Osteocyte (in vitro differentiated cells): Measurements from ENCODE around the gene TMEM106B. TPM values are rescaled to one million over a fixed set of nuclear protein-coding genes. Genes with fewer than 3 reads are reported as not detected.
"Not testable (repeated sequence)": the region's sequence is repeated elsewhere in the genome, so short reads cannot be mapped to it uniquely, and the experiment has no call there.

Experiments used
- DNase-seq: peaks from one replicate; pipeline ENCODE4 v3.0.0; 2021; ENCODE audit warnings: mixed read lengths; ENCODE audit not compliant: unreplicated experiment; ENCODE audit errors: extremely low spot score
- H3K27ac Mint-ChIP-seq: one replicate; pipeline ENCODE4 v1.8.0; 2021; ENCODE audit warnings: mild to moderate bottlenecking, mixed read lengths; ENCODE audit not compliant: unreplicated experiment
- H3K27me3 Mint-ChIP-seq: one replicate; pipeline ENCODE4 v1.8.0; 2021; ENCODE audit warnings: mixed read lengths; ENCODE audit not compliant: unreplicated experiment
- H3K36me3 Mint-ChIP-seq: one replicate; pipeline ENCODE4 v1.8.0; 2021; ENCODE audit warnings: mixed read lengths; ENCODE audit not compliant: unreplicated experiment
- H3K4me1 Mint-ChIP-seq: one replicate; pipeline ENCODE4 v1.8.0; 2021; ENCODE audit warnings: mixed read lengths; ENCODE audit not compliant: unreplicated experiment
- H3K4me3 Mint-ChIP-seq: one replicate; pipeline ENCODE4 v1.8.0; 2021; ENCODE audit warnings: mild to moderate bottlenecking, moderate library complexity, mixed read lengths; ENCODE audit not compliant: unreplicated experiment
- H3K9me3 Mint-ChIP-seq: one replicate; pipeline ENCODE4 v1.8.0; 2021; ENCODE audit warnings: mixed read lengths; ENCODE audit not compliant: unreplicated experiment
- total RNA-seq: library from RNA; stranded (reverse); gene quantifications from 2 replicates; pipeline ENCODE4 v1.2.1, GENCODE V29; 2021
- TF ChIP-seq, protein P1 (sequence below): fragments of 200-600 bp; sonication (generic); IDR thresholded peaks from 2 replicates; pipeline ENCODE4 v1.5.0; 2021; ENCODE audit warnings: antibody characterized with exemption, mild to moderate bottlenecking, moderate library complexity

Gene TMEM106B
- total RNA-seq, 1 donor from 2014 or later, result 61.7 TPM

GRCh38 chr7:12220389-12221046 lies 9.4 kb downstream of the TMEM106B start:
- Mint-ChIP-seq H3K4me3 (no peak overlapping the region), H3K9me3 (no peaks in the 10 kb centered on the region), H3K27ac (no peak overlapping the region), H3K36me3 (peaks cover 62% of the 10 kb centered on the region), H3K27me3 (no peaks in the 10 kb centered on the region), H3K4me1 (no peaks in the 10 kb centered on the region)
- TF ChIP-seq, protein P1, sequence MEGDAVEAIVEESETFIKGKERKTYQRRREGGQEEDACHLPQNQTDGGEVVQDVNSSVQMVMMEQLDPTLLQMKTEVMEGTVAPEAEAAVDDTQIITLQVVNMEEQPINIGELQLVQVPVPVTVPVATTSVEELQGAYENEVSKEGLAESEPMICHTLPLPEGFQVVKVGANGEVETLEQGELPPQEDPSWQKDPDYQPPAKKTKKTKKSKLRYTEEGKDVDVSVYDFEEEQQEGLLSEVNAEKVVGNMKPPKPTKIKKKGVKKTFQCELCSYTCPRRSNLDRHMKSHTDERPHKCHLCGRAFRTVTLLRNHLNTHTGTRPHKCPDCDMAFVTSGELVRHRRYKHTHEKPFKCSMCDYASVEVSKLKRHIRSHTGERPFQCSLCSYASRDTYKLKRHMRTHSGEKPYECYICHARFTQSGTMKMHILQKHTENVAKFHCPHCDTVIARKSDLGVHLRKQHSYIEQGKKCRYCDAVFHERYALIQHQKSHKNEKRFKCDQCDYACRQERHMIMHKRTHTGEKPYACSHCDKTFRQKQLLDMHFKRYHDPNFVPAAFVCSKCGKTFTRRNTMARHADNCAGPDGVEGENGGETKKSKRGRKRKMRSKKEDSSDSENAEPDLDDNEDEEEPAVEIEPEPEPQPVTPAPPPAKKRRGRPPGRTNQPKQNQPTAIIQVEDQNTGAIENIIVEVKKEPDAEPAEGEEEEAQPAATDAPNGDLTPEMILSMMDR, result no peak
- DNase-seq, result no peak

GRCh38 chr7:12221414-12221813 lies 10.3 kb downstream of the TMEM106B start:
- Mint-ChIP-seq H3K36me3 (peaks cover 65% of the 10 kb centered on the region), H3K9me3 (no peaks in the 10 kb centered on the region), H3K4me1 (no peaks in the 10 kb centered on the region), H3K27me3 (no peaks in the 10 kb centered on the region), H3K4me3 (no peak overlapping the region), H3K27ac (no peak overlapping the region)
- TF ChIP-seq, protein P1, result no peak
- DNase-seq, result no peak

DNA sequence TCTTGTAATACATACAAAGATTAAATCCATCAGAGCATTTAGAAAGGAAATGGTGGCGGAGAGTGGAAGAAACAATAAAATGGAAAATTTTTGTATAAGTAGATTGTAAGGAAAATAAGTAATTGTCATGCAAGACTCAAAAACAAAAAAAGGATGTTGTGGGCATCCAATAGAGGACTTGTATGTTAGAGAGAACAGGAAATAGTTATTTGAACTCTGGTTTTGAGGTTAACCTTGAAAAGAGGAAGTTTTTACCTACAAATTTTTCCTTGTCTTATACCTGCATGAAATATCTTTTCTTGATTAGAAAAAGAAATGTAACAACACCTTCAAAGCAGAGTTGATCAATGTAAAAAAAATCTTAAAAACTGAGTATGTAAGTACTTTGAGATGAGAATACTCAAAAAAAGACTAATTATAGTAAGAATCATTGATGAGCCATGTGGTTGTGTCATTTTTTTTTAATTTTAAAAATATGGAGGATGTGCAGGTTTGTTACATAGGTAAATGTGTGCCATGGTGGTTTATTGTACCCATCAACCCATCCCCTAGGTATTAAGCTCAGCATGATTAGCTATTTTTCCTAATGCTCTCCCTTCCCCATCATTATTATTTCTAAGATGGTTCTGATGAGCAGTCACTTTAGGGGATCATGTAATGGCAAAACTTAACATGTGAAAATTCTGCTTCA lies 11.9 kb downstream of the TMEM106B start:
- no peak for DNase-seq
- Mint-ChIP-seq H3K36me3 (peaks cover 54% of the 10 kb centered on the region), H3K4me3 (no peak overlapping the region), H3K27ac (no peak overlapping the region), H3K9me3 (no peaks in the 10 kb centered on the region), H3K4me1 (no peaks in the 10 kb centered on the region), H3K27me3 (no peaks in the 10 kb centered on the region)
- TF ChIP-seq, protein P1, result no peak

GRCh38 chr7:12225017-12225416 lies 13.9 kb downstream of the TMEM106B start:
- H3K36me3 Mint-ChIP-seq, result peaks cover 44% of the 10 kb centered on the region
- not testable (repeated sequence) for H3K4me1 Mint-ChIP-seq, H3K27ac Mint-ChIP-seq, H3K27me3 Mint-ChIP-seq, H3K4me3 Mint-ChIP-seq, DNase-seq, H3K9me3 Mint-ChIP-seq

GRCh38 chr7:12226756-12227155 lies 15.7 kb downstream of the TMEM106B start:
- TF ChIP-seq, protein P1, result no peak
- no peak overlapping the region for H3K4me3 Mint-ChIP-seq
- H3K36me3 Mint-ChIP-seq, result peaks cover 40% of the 10 kb centered on the region
- H3K9me3 Mint-ChIP-seq, result no peaks in the 10 kb centered on the region
- no peaks in the 10 kb centered on the region for H3K4me1 Mint-ChIP-seq
- H3K27ac Mint-ChIP-seq, result no peak overlapping the region
- no peaks in the 10 kb centered on the region for H3K27me3 Mint-ChIP-seq
- no peak for DNase-seq
